Osteoblast (primary cell): ENCODE results near the gene HOXD12. TPM values are rescaled to one million over a fixed set of nuclear protein-coding genes. Genes with fewer than 3 reads are reported as not detected.
A peak's percentile ranks its signal among the peaks of the same experiment; 100 is the strongest.

Source experiments
- DNase-seq: peaks from one replicate; pipeline ENCODE4 v3.0.0; 2011; ENCODE audit warnings: low spot score, mixed read lengths; ENCODE audit not compliant: insufficient read length; ENCODE audit errors: missing footprints
- H2AFZ ChIP-seq: 2 replicates; pipeline ENCODE4 v1.6.0; 2011; ENCODE audit warnings: mild to moderate bottlenecking, low read length
- H3K27ac ChIP-seq: 2 replicates; pipeline ENCODE4 v1.5.1; 2011; ENCODE audit warnings: mild to moderate bottlenecking, low read depth, low read length, moderate library complexity
- H3K27me3 ChIP-seq: 2 replicates; pipeline ENCODE4 v1.6.0; 2012; ENCODE audit warnings: mild to moderate bottlenecking, control low read depth, inconsistent platforms, low read length, moderate library complexity; ENCODE audit not compliant: insufficient read depth
- H3K36me3 ChIP-seq: 2 replicates; pipeline ENCODE4 v1.5.1; 2011; ENCODE audit warnings: mild to moderate bottlenecking, low read length, control low read depth, moderate library complexity; ENCODE audit not compliant: insufficient read depth
- H3K4me1 ChIP-seq: 2 replicates; pipeline ENCODE4 v1.5.1; 2011; ENCODE audit warnings: mild to moderate bottlenecking, low read length, control low read depth, moderate library complexity; ENCODE audit not compliant: insufficient read depth
- H3K4me2 ChIP-seq: 2 replicates; pipeline ENCODE4 v1.6.0; 2011; ENCODE audit warnings: mild to moderate bottlenecking, low read length; ENCODE audit not compliant: insufficient read depth
- H3K4me3 ChIP-seq: fragments of 200-600 bp; sonication (generic); 3 replicates; pipeline ENCODE4 v1.5.1; 2012; ENCODE audit warnings: mild to moderate bottlenecking, low read length, inconsistent platforms; ENCODE audit not compliant: insufficient read depth
- H3K79me2 ChIP-seq: 2 replicates; pipeline ENCODE4 v1.6.0; 2012; ENCODE audit warnings: mild to moderate bottlenecking, low read length, control low read depth, inconsistent platforms; ENCODE audit not compliant: insufficient read depth
- H3K9me3 ChIP-seq: 2 replicates; pipeline ENCODE4 v1.5.1; 2011; ENCODE audit warnings: low read depth, low read length, control low read depth
- H4K20me1 ChIP-seq: 2 replicates; pipeline ENCODE4 v1.6.0; 2012; ENCODE audit warnings: mild to moderate bottlenecking, low read length, control low read depth; ENCODE audit not compliant: insufficient read depth
- total RNA-seq: library from RNA; depleted of rRNA; stranded (reverse); fragments of >200 nt; gene quantifications from 2 replicates; pipeline ENCODE4 v1.2.3, GENCODE V29; 2012
- TF ChIP-seq, protein P1 (sequence below): IDR thresholded peaks from 2 replicates; pipeline ENCODE4 v1.5.1; 2011; ENCODE audit warnings: mild to moderate bottlenecking, low read depth, low read length, moderate library complexity; ENCODE audit errors: extremely low read depth

Gene HOXD12
- total RNA-seq, 1 donor, result not detected

GRCh38 chr2:176080540-176081375 is 18.8 kb upstream of the HOXD12 start:
- Histone ChIP-seq H3K4me2 (peak overlapping the region; percentile 43), H2AFZ (no peak overlapping the region), H3K4me3 (peak overlapping the region; percentile 30)

DNA sequence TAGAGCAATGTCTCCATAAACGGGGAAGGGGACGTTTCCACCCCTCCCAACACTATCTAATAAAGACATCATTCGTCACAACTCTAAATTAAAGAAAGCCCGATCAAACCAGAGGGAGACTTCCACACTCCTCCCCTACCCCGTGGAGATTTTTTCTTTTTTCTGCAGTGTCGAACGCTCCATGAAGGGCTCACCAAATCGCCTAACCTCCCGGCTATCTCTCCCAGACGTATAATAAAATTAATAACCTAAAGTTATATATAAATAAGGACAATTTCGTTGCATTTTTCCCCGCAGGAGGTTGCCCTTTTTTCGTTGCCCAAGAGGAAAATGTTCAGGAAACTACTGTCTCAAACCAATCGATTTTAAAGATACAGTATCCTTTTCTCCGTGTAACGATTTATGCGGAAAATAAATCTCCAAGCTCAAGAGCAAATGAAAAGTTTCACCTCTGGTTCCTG is 18.2 kb upstream of the HOXD12 start:
- no peaks in the 10 kb centered on the region for H3K4me1 ChIP-seq
- TF ChIP-seq, protein P1, sequence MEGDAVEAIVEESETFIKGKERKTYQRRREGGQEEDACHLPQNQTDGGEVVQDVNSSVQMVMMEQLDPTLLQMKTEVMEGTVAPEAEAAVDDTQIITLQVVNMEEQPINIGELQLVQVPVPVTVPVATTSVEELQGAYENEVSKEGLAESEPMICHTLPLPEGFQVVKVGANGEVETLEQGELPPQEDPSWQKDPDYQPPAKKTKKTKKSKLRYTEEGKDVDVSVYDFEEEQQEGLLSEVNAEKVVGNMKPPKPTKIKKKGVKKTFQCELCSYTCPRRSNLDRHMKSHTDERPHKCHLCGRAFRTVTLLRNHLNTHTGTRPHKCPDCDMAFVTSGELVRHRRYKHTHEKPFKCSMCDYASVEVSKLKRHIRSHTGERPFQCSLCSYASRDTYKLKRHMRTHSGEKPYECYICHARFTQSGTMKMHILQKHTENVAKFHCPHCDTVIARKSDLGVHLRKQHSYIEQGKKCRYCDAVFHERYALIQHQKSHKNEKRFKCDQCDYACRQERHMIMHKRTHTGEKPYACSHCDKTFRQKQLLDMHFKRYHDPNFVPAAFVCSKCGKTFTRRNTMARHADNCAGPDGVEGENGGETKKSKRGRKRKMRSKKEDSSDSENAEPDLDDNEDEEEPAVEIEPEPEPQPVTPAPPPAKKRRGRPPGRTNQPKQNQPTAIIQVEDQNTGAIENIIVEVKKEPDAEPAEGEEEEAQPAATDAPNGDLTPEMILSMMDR, result no peak
- DNase-seq, result peak; percentile 85
- H3K27me3 ChIP-seq, result peaks cover 97% of the 10 kb centered on the region
- H3K4me3 ChIP-seq, result no peak overlapping the region
- H3K79me2 ChIP-seq, result no peaks in the 10 kb centered on the region
- H2AFZ ChIP-seq, result no peak overlapping the region
- H4K20me1 ChIP-seq, result no peaks in the 10 kb centered on the region
- H3K27ac ChIP-seq, result no peak overlapping the region
- no peaks in the 10 kb centered on the region for H3K36me3 ChIP-seq
- H3K4me2 ChIP-seq, result no peak overlapping the region
- no peaks in the 10 kb centered on the region for H3K9me3 ChIP-seq

More at GRCh38 chr2:176080540-176081375, 18.8 kb upstream of the HOXD12 start:
- Histone ChIP-seq H3K36me3 (no peaks in the 10 kb centered on the region), H3K27me3 (peaks cover 97% of the 10 kb centered on the region), H4K20me1 (no peaks in the 10 kb centered on the region), H3K79me2 (no peaks in the 10 kb centered on the region), H3K27ac (no peak overlapping the region), H3K4me1 (no peaks in the 10 kb centered on the region), H3K9me3 (no peaks in the 10 kb centered on the region)
- TF ChIP-seq, protein P1, result no peak
- peak; percentile 68 for DNase-seq

DNA sequence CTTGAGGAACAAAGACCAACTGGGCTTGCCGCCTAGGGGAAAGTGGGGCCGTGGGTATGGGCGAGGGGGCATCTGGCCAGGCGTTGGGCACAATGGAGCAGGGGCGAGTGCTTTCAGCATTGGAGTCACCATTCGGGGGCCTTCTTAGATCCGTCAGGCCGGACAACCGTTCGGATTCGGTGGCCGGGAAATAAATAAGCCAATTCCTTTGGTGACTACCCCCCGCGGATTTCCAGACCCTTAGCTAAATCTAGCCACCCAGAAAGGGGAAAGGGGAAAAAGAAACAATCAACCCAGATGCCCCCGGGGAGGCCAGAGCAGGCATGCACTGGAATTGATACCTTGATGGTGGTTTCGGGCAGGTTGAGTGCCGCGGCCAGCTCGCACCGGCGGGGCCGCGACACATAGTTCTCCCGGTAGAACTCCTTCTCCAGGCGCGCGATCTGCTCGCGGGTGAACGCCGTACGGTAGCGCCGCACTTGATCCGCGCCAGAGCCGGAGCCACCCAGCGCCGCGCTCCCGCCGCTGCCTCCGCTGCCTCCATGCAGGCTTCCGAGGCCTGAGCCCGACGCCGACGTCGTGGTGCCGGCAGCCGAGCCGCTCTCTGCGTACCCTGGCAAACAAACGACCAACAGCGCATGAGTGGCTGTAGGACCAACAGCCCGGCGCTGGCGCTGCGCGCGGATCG is 17.6 kb upstream of the HOXD12 start:
- peak; percentile 93 for DNase-seq
- peaks cover 97% of the 10 kb centered on the region for H3K27me3 ChIP-seq
- no peaks in the 10 kb centered on the region for H3K9me3 ChIP-seq
- no peaks in the 10 kb centered on the region for H3K79me2 ChIP-seq
- no peak overlapping the region for H2AFZ ChIP-seq
- H3K4me2 ChIP-seq, result no peak overlapping the region
- H3K27ac ChIP-seq, result no peak overlapping the region
- H3K4me1 ChIP-seq, result no peaks in the 10 kb centered on the region
- no peaks in the 10 kb centered on the region for H3K36me3 ChIP-seq
- no peak overlapping the region for H3K4me3 ChIP-seq
- H4K20me1 ChIP-seq, result no peaks in the 10 kb centered on the region
- TF ChIP-seq, protein P1, result no peak

- no peak overlapping the region for H3K27ac ChIP-seq
- no peak overlapping the region for H2AFZ ChIP-seq
- TF ChIP-seq, protein P1, result no peak
- no peaks in the 10 kb centered on the region for H3K36me3 ChIP-seq
- peak; percentile 79 for DNase-seq
- no peaks in the 10 kb centered on the region for H3K79me2 ChIP-seq
- H3K4me1 ChIP-seq, result no peaks in the 10 kb centered on the region
- no peak overlapping the region for H3K4me3 ChIP-seq
- no peaks in the 10 kb centered on the region for H3K9me3 ChIP-seq
- H4K20me1 ChIP-seq, result no peaks in the 10 kb centered on the region
- no peak overlapping the region for H3K4me2 ChIP-seq
- H3K27me3 ChIP-seq, result peaks cover 97% of the 10 kb centered on the region
Observed at GRCh38 chr2:176082525-176082823, 17.1 kb upstream of the HOXD12 start.
